Measurements from ENCODE around the gene IFNGR2.

DNA sequence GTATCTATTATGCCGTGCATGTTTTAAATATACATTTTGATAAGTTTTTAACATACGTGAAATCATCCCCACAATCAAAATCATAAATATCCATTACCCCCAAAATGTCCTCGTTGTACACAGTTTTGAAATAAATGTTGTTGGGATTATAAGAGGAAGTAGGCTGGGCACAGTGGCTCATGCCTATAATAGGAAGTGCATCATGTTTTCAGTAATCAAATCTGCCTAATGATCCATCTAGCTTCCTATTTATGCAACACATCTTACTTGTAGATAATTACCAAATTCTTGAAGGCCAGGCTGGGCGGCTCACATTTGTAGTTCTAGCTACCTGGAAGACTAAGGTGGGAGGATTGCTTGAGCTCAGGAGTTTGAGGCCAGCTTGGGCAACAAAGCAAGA lies 15.0 kb upstream of the IFNGR2 start:
- TF ChIP-seq, protein P1, sequence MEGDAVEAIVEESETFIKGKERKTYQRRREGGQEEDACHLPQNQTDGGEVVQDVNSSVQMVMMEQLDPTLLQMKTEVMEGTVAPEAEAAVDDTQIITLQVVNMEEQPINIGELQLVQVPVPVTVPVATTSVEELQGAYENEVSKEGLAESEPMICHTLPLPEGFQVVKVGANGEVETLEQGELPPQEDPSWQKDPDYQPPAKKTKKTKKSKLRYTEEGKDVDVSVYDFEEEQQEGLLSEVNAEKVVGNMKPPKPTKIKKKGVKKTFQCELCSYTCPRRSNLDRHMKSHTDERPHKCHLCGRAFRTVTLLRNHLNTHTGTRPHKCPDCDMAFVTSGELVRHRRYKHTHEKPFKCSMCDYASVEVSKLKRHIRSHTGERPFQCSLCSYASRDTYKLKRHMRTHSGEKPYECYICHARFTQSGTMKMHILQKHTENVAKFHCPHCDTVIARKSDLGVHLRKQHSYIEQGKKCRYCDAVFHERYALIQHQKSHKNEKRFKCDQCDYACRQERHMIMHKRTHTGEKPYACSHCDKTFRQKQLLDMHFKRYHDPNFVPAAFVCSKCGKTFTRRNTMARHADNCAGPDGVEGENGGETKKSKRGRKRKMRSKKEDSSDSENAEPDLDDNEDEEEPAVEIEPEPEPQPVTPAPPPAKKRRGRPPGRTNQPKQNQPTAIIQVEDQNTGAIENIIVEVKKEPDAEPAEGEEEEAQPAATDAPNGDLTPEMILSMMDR (IDR thresholded peaks at IDR 0.05), result no peak
- TF ChIP-seq POLR2A (IDR thresholded peaks at IDR 0.05), result no peak
